H1 (cell line): Measurements from ENCODE around the gene C11orf54. TPM values are rescaled to one million over a fixed set of nuclear protein-coding genes. Genes with fewer than 3 reads are reported as not detected.

Experiments used
- BCL11A ChIP-seq, 2 experiments: IDR thresholded peaks; one replicate each; pipeline ENCODE4 v1.6.1; 2011; ENCODE audit warnings: low read depth in 2 of 2, low read length in 2 of 2, mild to moderate bottlenecking in 2 of 2
- BRCA1 ChIP-seq: IDR thresholded peaks from 2 replicates; pipeline ENCODE4 v1.6.1; 2012; ENCODE audit warnings: low read depth, low read length, improper control_type of control experiment
- CBX8 ChIP-seq: fragments of 300-800, 300-1000 bp; sonication (generic); IDR thresholded peaks from 2 replicates; pipeline ENCODE4 v1.7.1; 2016; ENCODE audit warnings: low read depth, low read length, borderline replicate concordance
- CREB1 ChIP-seq: IDR thresholded peaks from 2 replicates; pipeline ENCODE4 v1.6.1; 2012; ENCODE audit warnings: inconsistent platforms
- EGR1 ChIP-seq: IDR thresholded peaks from 2 replicates; pipeline ENCODE4 v1.6.1; 2011; ENCODE audit warnings: low read depth, low read length, borderline replicate concordance
- EP300 ChIP-seq, 2 experiments: IDR thresholded peaks; 1 replicate in 1 of 2; 2 replicates in 1 of 2; pipeline ENCODE4 v1.6.1; 2011 to 2012; ENCODE audit warnings: low read depth in 2 of 2, low read length in 2 of 2, mild to moderate bottlenecking in 2 of 2, borderline replicate concordance in 1 of 2, inconsistent platforms in 1 of 2, moderate library complexity in 1 of 2
- GABPA ChIP-seq: IDR thresholded peaks from 2 replicates; pipeline ENCODE4 v1.6.1; 2011; ENCODE audit warnings: mild to moderate bottlenecking, low read length, moderate library complexity, borderline replicate concordance; ENCODE audit not compliant: insufficient read depth
- JUN ChIP-seq: IDR thresholded peaks from 2 replicates; pipeline ENCODE4 v1.6.1; 2011; ENCODE audit warnings: low read depth, mild to moderate bottlenecking, improper control_type of control experiment, low read length
- JUND ChIP-seq: IDR thresholded peaks from 2 replicates; pipeline ENCODE4 v1.6.1; 2011; ENCODE audit warnings: mild to moderate bottlenecking, improper control_type of control experiment, low read length
- NANOG ChIP-seq: IDR thresholded peaks from 2 replicates; pipeline ENCODE4 v1.6.1; 2011; ENCODE audit warnings: low read length, low read depth, mild to moderate bottlenecking, inconsistent platforms; ENCODE audit not compliant: insufficient read depth, poor library complexity, severe bottlenecking
- PHF8 ChIP-seq: fragments of 200-600 bp; sonication (generic); conservative IDR thresholded peaks from 2 replicates; pipeline ENCODE4 v1.7.1; 2012; ENCODE audit warnings: low read depth, mild to moderate bottlenecking, inconsistent platforms, low read length, moderate library complexity
- RFX5 ChIP-seq: IDR thresholded peaks from 2 replicates; pipeline ENCODE4 v1.6.1; 2011; ENCODE audit warnings: low read depth, low read length, improper control_type of control experiment, borderline replicate concordance
- SAP30 ChIP-seq: fragments of 300-600 bp; sonication (generic); IDR thresholded peaks from 2 replicates; pipeline ENCODE4 v1.7.1; 2012; ENCODE audit warnings: low read length, moderate library complexity, mild to moderate bottlenecking, inconsistent platforms; ENCODE audit not compliant: insufficient read depth, insufficient replicate concordance
- SIRT6 ChIP-seq: IDR thresholded peaks from one replicate; pipeline ENCODE4 v1.7.1; 2012; ENCODE audit warnings: low read length, inconsistent platforms
- SIX5 ChIP-seq: IDR thresholded peaks from 2 replicates; pipeline ENCODE4 v1.6.1; 2011; ENCODE audit warnings: mild to moderate bottlenecking, low read depth, low read length
- SP4 ChIP-seq: IDR thresholded peaks from 2 replicates; pipeline ENCODE4 v1.6.1; 2012; ENCODE audit warnings: low read length, inconsistent platforms
- TAF7 ChIP-seq: optimal IDR thresholded peaks from 2 replicates; pipeline ENCODE3; 2011; ENCODE audit warnings: low read depth, mild to moderate bottlenecking, inconsistent platforms, low read length, moderate library complexity, borderline replicate concordance
- TCF12 ChIP-seq: IDR thresholded peaks from 2 replicates; pipeline ENCODE4 v1.6.1; 2011; ENCODE audit warnings: low read depth, mild to moderate bottlenecking, low read length
- polyA plus RNA-seq, 7 experiments: library from polyadenylated mRNA; depleted of rRNA in 3 of 7; stranded (reverse) in 5 of 7; unstranded in 2 of 7; fragments of >200 nt in 5 of 7; fragments of 200-250 nt in 2 of 7; gene quantifications; 1 replicate in 5 of 7; 2 replicates in 1 of 7; 4 replicates in 1 of 7; pipeline versions ENCODE4 v1.2.1 to v1.2.3, GENCODE V29; 2011 to 2013; ENCODE audit warnings: missing spikeins in 2 of 7, mixed read lengths in 2 of 7
- total RNA-seq: library from RNA; stranded (reverse); fragmentation: NEBNext Ultra II Directional; extraction: Animal tissue kit (Norgen Biotek cat#: 25700); gene quantifications from 2 replicates; pipeline ENCODE4 v1.2.1, GENCODE V29; 2021
- TF ChIP-seq, protein P1 (sequence below), 3 experiments: IDR thresholded peaks; 1 replicate in 2 of 3; 2 replicates in 1 of 3; pipeline versions ENCODE4 v1.5.1 to v1.6.1; 2011; ENCODE audit warnings: low read length in 3 of 3, mild to moderate bottlenecking in 3 of 3, inconsistent platforms in 2 of 3, low read depth in 1 of 3, moderate library complexity in 1 of 3; ENCODE audit not compliant: insufficient read depth in 1 of 3; ENCODE audit errors: control extremely low read depth in 1 of 3
- TF ChIP-seq, protein P2 (sequence below): IDR thresholded peaks from 2 replicates; pipeline ENCODE4 v1.6.1; 2011; ENCODE audit warnings: low read depth, mild to moderate bottlenecking, low read length; ENCODE audit not compliant: insufficient read depth

C11orf54 gene
- total and polyA plus RNA-seq, 2 of the 8 experiments (the other 6 are each of a cell fraction or from before 2014, with no cell fraction given) = 14.7 to 24.5 TPM

- TF ChIP-seq, protein P1, sequence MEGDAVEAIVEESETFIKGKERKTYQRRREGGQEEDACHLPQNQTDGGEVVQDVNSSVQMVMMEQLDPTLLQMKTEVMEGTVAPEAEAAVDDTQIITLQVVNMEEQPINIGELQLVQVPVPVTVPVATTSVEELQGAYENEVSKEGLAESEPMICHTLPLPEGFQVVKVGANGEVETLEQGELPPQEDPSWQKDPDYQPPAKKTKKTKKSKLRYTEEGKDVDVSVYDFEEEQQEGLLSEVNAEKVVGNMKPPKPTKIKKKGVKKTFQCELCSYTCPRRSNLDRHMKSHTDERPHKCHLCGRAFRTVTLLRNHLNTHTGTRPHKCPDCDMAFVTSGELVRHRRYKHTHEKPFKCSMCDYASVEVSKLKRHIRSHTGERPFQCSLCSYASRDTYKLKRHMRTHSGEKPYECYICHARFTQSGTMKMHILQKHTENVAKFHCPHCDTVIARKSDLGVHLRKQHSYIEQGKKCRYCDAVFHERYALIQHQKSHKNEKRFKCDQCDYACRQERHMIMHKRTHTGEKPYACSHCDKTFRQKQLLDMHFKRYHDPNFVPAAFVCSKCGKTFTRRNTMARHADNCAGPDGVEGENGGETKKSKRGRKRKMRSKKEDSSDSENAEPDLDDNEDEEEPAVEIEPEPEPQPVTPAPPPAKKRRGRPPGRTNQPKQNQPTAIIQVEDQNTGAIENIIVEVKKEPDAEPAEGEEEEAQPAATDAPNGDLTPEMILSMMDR (IDR thresholded peaks at IDR 0.05; ENCODE audit: control extremely low read depth in 1 of 3, insufficient read depth in 1 of 3, low read depth in 1 of 3, low read length in 3 of 3) = no peak
- TF ChIP-seq SAP30 (peak; percentile 74), JUND (no peak), TCF12 (no peak), EGR1 (0 out of 2 replicates have a peak, but pooled peaks have one; percentile 35), NANOG (no peak), RFX5 (no peak), SIRT6 (no peak), PHF8 (peak; percentile 94), JUN (no peak), BRCA1 (peak; percentile 79), SP4 (no peak; the same call in 1 of the 2 replicates), GABPA (no peak), BCL11A (IDR thresholded peaks at IDR 0.05; ENCODE audit: low read depth in 2 of 2, low read length in 2 of 2) (no peak), CREB1 (peak; percentile 77), SIX5 (no peak), TAF7 (peak; percentile 99), CBX8 (no peak), EP300 (IDR thresholded peaks at IDR 0.05; ENCODE audit: borderline replicate concordance in 1 of 2, low read depth in 2 of 2, low read length in 2 of 2) (no peak)
- TF ChIP-seq, protein P2, sequence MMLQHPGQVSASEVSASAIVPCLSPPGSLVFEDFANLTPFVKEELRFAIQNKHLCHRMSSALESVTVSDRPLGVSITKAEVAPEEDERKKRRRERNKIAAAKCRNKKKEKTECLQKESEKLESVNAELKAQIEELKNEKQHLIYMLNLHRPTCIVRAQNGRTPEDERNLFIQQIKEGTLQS = no peak
Measured at GRCh38 chr11:93741094-93741881, at the start of gene C11orf54, which contains the start of gene TAF1D (continued).
